Erythroblast (primary cell): ENCODE measurements around the gene LONP2.

Experiments
- GATA1 ChIP-seq: IDR thresholded peaks from 2 replicates; pipeline ENCODE4 v1.6.1; 2011; ENCODE audit warnings: low read depth, mild to moderate bottlenecking, control low read depth, low read length, moderate library complexity
- POLR2A ChIP-seq: IDR thresholded peaks from 2 replicates; pipeline ENCODE4 v1.6.1; 2011; ENCODE audit warnings: mild to moderate bottlenecking, low read length

DNA sequence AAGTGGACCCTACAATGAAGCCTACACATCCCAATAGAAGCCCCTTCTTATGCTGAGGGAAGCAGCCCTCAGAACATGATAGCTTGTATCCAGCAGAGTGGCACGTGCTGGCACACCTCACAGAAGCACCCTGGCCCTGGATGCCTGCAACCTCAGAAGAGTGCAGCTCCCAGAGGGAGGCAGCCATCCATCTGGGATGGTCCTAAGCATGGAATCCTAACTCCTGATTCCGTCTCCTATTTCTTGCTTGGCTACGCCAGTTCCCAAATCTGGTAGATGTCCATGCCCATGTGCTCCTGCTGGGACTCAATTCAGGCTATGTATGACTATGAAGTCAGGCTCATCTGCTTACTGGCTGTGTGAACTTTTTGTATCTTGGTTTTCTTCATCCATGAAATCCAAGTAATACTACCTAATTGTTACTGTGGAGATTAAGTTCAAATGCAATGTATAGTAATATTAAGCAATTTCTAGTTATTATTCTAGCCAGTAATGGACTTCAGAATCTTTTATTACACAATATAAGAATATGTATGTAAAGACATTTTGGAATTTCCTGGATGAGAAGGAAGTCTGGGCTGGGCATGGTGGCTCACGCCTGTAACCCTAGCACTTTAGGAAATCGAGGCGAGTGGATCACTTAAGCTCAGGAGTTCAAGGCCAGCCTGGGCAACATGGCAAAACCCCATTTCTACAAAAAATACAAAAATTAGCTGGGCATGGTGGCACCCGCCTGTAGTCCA, 108.7 kb downstream of the LONP2 start:
- no peak for TF ChIP-seq POLR2A
- no peak for TF ChIP-seq GATA1
